Stimulated activated CD8-positive, alpha-beta memory T cell treated with anti-CD3 and anti-CD28 coated beads, Interleukin-4, amount 100 ng/mL, for 1 hour (primary cell): Measurements from ENCODE around the gene ICE1.
A peak's percentile ranks its signal among the peaks of the same experiment; 100 is the strongest.
"Not testable (repeated sequence)": the region's sequence is repeated elsewhere in the genome, so short reads cannot be mapped to it uniquely, and the experiment has no call there.

ENCODE experiments used
- DNase-seq, 2 donors: peaks; one replicate each; pipeline ENCODE4 v3.0.0-alpha.2; 2020; ENCODE audit warnings: low read depth in 2 of 2, low spot score in 1 of 2

ICE1 gene

GRCh38 chr5:5487585-5488360, 65.3 kb downstream of the ICE1 start:
- no peak for DNase-seq

GRCh38 chr5:5490774-5491347, 68.4 kb downstream of the ICE1 start:
- no peak for DNase-seq

GRCh38 chr5:5492087-5492933, 69.8 kb downstream of the ICE1 start:
- no peak for DNase-seq

GRCh38 chr5:5492934-5493271, 70.4 kb downstream of the ICE1 start:
- not testable (repeated sequence) for DNase-seq

GRCh38 chr5:5494489-5495402, 72.3 kb downstream of the ICE1 start:
- DNase-seq, result peak; percentile 51 to 74

- DNase-seq, result no peak
Observed at GRCh38 chr5:5497152-5497788, 74.8 kb downstream of the ICE1 start.

GRCh38 chr5:5499442-5499841, 77.0 kb downstream of the ICE1 start:
- no peak for DNase-seq

GRCh38 chr5:5504325-5504724, 81.8 kb downstream of the ICE1 start:
- DNase-seq, result no peak

- no peak for DNase-seq
Observed at GRCh38 chr5:5505815-5506214, 83.3 kb downstream of the ICE1 start.

GRCh38 chr5:5508391-5508790, 85.9 kb downstream of the ICE1 start:
- no peak for DNase-seq

- DNase-seq, result no peak
Observed at GRCh38 chr5:5511904-5512416, 89.5 kb downstream of the ICE1 start.

- DNase-seq, result no peak
Observed at GRCh38 chr5:5512543-5512942, 90.1 kb downstream of the ICE1 start.

- not testable (repeated sequence) for DNase-seq
Observed at GRCh38 chr5:5520622-5521021, 98.1 kb downstream of the ICE1 start.

- no peak for DNase-seq
Observed at GRCh38 chr5:5521029-5521428, 98.6 kb downstream of the ICE1 start.

GRCh38 chr5:5521478-5521877, 99.0 kb downstream of the ICE1 start:
- DNase-seq, result no peak

- no peak for DNase-seq
Observed at GRCh38 chr5:5522336-5522735, 99.9 kb downstream of the ICE1 start.

- no peak for DNase-seq
Observed at GRCh38 chr5:5523066-5523505, 100.6 kb downstream of the ICE1 start.

GRCh38 chr5:5524327-5524726, 101.8 kb downstream of the ICE1 start:
- DNase-seq, result no peak

- DNase-seq, result no peak
Observed at GRCh38 chr5:5531371-5531770, 108.9 kb downstream of the ICE1 start.
